Skeletal muscle satellite cell (primary cell): ENCODE data around the gene DISP2.

Experiments used
- H3K27me3 ChIP-seq: 2 replicates; pipeline ENCODE4 v1.7.0; 2013; ENCODE audit warnings: low read length; ENCODE audit not compliant: control insufficient read depth, insufficient read depth
- H3K36me3 ChIP-seq: 2 replicates; pipeline ENCODE4 v1.7.0; 2013; ENCODE audit warnings: mild to moderate bottlenecking, control low read depth, low read length; ENCODE audit not compliant: insufficient read depth
- H3K4me1 ChIP-seq: 2 replicates; pipeline ENCODE4 v1.7.0; 2013; ENCODE audit warnings: low read length; ENCODE audit not compliant: control insufficient read depth, insufficient read depth
- H3K4me2 ChIP-seq: 2 replicates; pipeline ENCODE4 v1.7.0; 2013; ENCODE audit warnings: mild to moderate bottlenecking, low read length
- H3K4me3 ChIP-seq: 2 replicates; pipeline ENCODE4 v1.7.0; 2013; ENCODE audit warnings: low read length
- H3K9ac ChIP-seq: 2 replicates; pipeline ENCODE4 v1.7.0; 2013; ENCODE audit warnings: mild to moderate bottlenecking, low read depth, low read length, moderate library complexity
- H3K9me3 ChIP-seq: replicated peaks from 2 replicates; pipeline ENCODE4 v1.7.0; 2013; ENCODE audit warnings: mild to moderate bottlenecking, control low read depth, low read length

Gene DISP2

GRCh38 chr15:40338041-40338657 is 19.9 kb upstream of the DISP2 start:
- Histone ChIP-seq H3K27me3 (no peaks in the 10 kb centered on the region), H3K9me3 (no peaks in the 10 kb centered on the region), H3K4me1 (peaks cover 64% of the 10 kb centered on the region), H3K4me3 (peak overlapping the region; percentile 74), H3K9ac (peak overlapping the region; percentile 95), H3K36me3 (peaks cover 34% of the 10 kb centered on the region), H3K4me2 (peak overlapping the region; percentile 94)

GRCh38 chr15:40338921-40339620 is 18.9 kb upstream of the DISP2 start:
- Histone ChIP-seq H3K4me3 (peak overlapping the region; percentile 74), H3K27me3 (no peaks in the 10 kb centered on the region), H3K4me2 (peak overlapping the region; percentile 94), H3K9ac (peak overlapping the region; percentile 95), H3K4me1 (peaks cover 74% of the 10 kb centered on the region), H3K9me3 (no peaks in the 10 kb centered on the region), H3K36me3 (peaks cover 34% of the 10 kb centered on the region)

- no peaks in the 10 kb centered on the region for H3K27me3 ChIP-seq
- H3K9ac ChIP-seq: peak overlapping the region; percentile 95
- H3K9me3 ChIP-seq: no peaks in the 10 kb centered on the region
- H3K36me3 ChIP-seq: peaks cover 34% of the 10 kb centered on the region
- peak overlapping the region; percentile 94 for H3K4me2 ChIP-seq
- H3K4me1 ChIP-seq: peaks cover 74% of the 10 kb centered on the region
- H3K4me3 ChIP-seq: peak overlapping the region; percentile 74
Observed at GRCh38 chr15:40339621-40339945, 18.4 kb upstream of the DISP2 start.

GRCh38 chr15:40340038-40340739 is 17.8 kb upstream of the DISP2 start:
- Histone ChIP-seq H3K4me3 (peak overlapping the region; percentile 74), H3K27me3 (no peaks in the 10 kb centered on the region), H3K9ac (peak overlapping the region; percentile 95), H3K4me2 (peak overlapping the region; percentile 94), H3K36me3 (peaks cover 31% of the 10 kb centered on the region), H3K4me1 (peaks cover 70% of the 10 kb centered on the region), H3K9me3 (no peaks in the 10 kb centered on the region)

GRCh38 chr15:40340740-40341400 is 17.1 kb upstream of the DISP2 start, which contains the start of gene CCDC9B:
Gene CCDC9B (minus strand): TSS chr15:40340939. CDS start chr15:40340819, 120 bp downstream.
- Histone ChIP-seq H3K4me3 (peak within 1 kb of the TSS; percentile 74), H3K36me3 (peaks cover 24% of the 10 kb centered on the region), H3K9ac (peak within 1 kb of the TSS; percentile 95)

GRCh38 chr15:40342416-40343320 is 15.4 kb upstream of the DISP2 start:
- H3K27me3 ChIP-seq: no peaks in the 10 kb centered on the region
- H3K9me3 ChIP-seq: no peaks in the 10 kb centered on the region
- no peak overlapping the region for H3K4me3 ChIP-seq
- peaks cover 64% of the 10 kb centered on the region for H3K4me1 ChIP-seq
- H3K9ac ChIP-seq: peak overlapping the region; percentile 8
- H3K36me3 ChIP-seq: peaks cover 6% of the 10 kb centered on the region
- H3K4me2 ChIP-seq: no peak overlapping the region

More at GRCh38 chr15:40340740-40341400, 17.1 kb upstream of the DISP2 start, which contains the start of gene CCDC9B:
- H3K4me2 ChIP-seq: peak within 1 kb of the TSS; percentile 94
- H3K27me3 ChIP-seq: no peaks in the 10 kb centered on the region
- no peaks in the 10 kb centered on the region for H3K9me3 ChIP-seq
- peaks cover 70% of the 10 kb centered on the region for H3K4me1 ChIP-seq

- Histone ChIP-seq H3K4me3 (no peak overlapping the region), H3K4me1 (peaks cover 56% of the 10 kb centered on the region), H3K9ac (peak overlapping the region; percentile 43), H3K4me2 (peak overlapping the region; percentile 46), H3K36me3 (peaks cover 2% of the 10 kb centered on the region), H3K27me3 (no peaks in the 10 kb centered on the region), H3K9me3 (no peaks in the 10 kb centered on the region)
Observed at GRCh38 chr15:40343512-40343911, 14.5 kb upstream of the DISP2 start.

GRCh38 chr15:40344217-40344616 is 13.8 kb upstream of the DISP2 start:
- Histone ChIP-seq H3K9me3 (no peaks in the 10 kb centered on the region), H3K4me1 (peaks cover 49% of the 10 kb centered on the region), H3K36me3 (no peaks in the 10 kb centered on the region), H3K9ac (no peak overlapping the region), H3K27me3 (no peaks in the 10 kb centered on the region), H3K4me2 (peak overlapping the region; percentile 46), H3K4me3 (no peak overlapping the region)

GRCh38 chr15:40344631-40345120 is 13.3 kb upstream of the DISP2 start:
- Histone ChIP-seq H3K9ac (no peak overlapping the region), H3K36me3 (no peaks in the 10 kb centered on the region), H3K9me3 (no peaks in the 10 kb centered on the region), H3K4me3 (no peak overlapping the region), H3K4me2 (no peak overlapping the region), H3K27me3 (no peaks in the 10 kb centered on the region), H3K4me1 (peaks cover 44% of the 10 kb centered on the region)

- H3K4me2 ChIP-seq: no peak overlapping the region
- H3K4me3 ChIP-seq: no peak overlapping the region
- peaks cover 37% of the 10 kb centered on the region for H3K4me1 ChIP-seq
- no peaks in the 10 kb centered on the region for H3K36me3 ChIP-seq
- no peaks in the 10 kb centered on the region for H3K9me3 ChIP-seq
- no peak overlapping the region for H3K9ac ChIP-seq
- H3K27me3 ChIP-seq: peaks cover 4% of the 10 kb centered on the region
Observed at GRCh38 chr15:40345225-40345866, 12.7 kb upstream of the DISP2 start.
